ENCODE data around the gene HIBCH.

The HIBCH gene

DNA sequence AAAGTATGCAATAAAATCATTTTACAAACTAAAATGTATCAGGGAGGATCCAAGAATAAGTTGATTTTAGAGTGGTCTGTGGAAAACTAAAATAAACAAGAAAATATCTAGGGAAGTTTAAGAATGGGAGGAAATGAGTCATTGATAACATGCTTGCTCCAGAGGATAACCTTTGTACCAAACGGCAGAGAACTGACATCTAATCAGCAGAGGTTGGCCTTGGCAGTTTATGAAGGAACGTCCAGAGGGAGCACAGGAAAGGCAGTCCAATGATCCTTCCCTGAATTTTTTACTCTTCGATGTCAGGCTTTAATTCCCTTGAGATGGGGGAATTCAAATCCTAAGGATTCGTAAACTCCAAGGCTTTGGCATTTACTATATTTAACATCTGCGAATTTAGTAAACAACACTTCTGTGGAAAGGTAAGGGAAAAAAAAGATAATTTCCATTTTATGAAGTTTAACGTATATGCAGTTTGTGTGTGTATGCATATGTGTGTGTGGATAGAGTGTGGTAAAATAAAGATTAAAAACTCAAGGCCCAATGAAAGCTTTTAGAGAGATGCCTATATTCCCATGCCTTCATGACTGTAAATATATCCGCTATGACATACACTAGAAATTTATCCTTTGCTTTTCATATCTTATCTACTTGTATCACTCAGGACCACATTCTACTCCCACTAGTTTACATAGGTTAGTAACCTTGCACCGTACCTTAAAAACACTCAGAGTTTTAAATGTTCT is 15.0 kb upstream of the HIBCH start:
- TF ChIP-seq, protein P1, sequence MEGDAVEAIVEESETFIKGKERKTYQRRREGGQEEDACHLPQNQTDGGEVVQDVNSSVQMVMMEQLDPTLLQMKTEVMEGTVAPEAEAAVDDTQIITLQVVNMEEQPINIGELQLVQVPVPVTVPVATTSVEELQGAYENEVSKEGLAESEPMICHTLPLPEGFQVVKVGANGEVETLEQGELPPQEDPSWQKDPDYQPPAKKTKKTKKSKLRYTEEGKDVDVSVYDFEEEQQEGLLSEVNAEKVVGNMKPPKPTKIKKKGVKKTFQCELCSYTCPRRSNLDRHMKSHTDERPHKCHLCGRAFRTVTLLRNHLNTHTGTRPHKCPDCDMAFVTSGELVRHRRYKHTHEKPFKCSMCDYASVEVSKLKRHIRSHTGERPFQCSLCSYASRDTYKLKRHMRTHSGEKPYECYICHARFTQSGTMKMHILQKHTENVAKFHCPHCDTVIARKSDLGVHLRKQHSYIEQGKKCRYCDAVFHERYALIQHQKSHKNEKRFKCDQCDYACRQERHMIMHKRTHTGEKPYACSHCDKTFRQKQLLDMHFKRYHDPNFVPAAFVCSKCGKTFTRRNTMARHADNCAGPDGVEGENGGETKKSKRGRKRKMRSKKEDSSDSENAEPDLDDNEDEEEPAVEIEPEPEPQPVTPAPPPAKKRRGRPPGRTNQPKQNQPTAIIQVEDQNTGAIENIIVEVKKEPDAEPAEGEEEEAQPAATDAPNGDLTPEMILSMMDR (IDR thresholded peaks at IDR 0.05; ENCODE audit: low read depth, low read length, missing control alignments) = no peak
- in situ Hi-C loops (cut with HindIII; ENCODE audit: low sequenced_read_pairs) = no loop called here
- no peak for DNase-seq (ENCODE audit: low read depth)
- no peak overlapping the region for H3K4me3 ChIP-seq (ENCODE audit: low read depth, low read length)

DNA sequence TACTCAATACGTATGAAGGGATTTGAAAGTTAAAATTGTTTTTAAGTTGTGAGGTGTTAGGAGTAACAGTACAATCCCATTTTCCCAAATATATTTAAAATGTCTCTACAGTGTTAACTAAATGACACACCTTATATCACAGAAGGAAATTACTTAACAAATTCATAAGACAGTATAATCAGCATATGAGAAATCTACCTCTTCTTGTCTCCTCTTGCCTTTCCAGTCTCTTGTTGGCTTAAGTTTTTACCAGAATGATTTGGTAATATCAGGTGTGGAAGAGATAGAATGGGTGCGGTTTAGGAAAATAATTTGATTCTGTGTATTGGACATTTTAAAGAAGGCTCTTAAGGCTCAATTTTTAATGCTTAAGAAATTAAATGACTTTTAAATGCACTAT is 14.3 kb upstream of the HIBCH start:
- H3K4me3 ChIP-seq (ENCODE audit: low read depth, low read length) = no peak overlapping the region
- in situ Hi-C loops (cut with HindIII; ENCODE audit: low sequenced_read_pairs) = no loop called here
- no peak for DNase-seq (ENCODE audit: low read depth)
- TF ChIP-seq, protein P1 (IDR thresholded peaks at IDR 0.05; ENCODE audit: low read depth, low read length, missing control alignments) = no peak

DNA sequence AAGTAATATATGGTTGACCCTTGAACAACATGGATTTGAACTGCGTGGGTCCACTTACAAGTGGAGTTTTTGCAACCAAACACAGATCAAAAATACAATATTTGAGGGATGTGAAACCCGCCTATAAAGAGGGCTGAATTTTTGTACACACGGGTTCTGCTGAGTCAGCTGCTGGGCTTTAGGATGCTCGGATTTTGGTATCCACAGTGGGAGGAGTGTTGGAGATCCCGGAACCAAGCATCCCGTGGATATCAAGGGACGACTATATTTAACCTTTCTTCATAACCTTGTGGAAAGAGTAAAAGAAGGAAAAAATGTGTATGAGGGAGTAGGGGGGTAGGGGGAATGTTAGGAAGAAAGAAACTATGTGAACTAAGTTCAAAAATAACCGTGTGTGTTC is 13.8 kb upstream of the HIBCH start:
- in situ Hi-C loops (cut with HindIII; ENCODE audit: low sequenced_read_pairs) = no loop called here
- DNase-seq (ENCODE audit: low read depth) = no peak
- no peak overlapping the region for H3K4me3 ChIP-seq (ENCODE audit: low read depth, low read length)

DNA sequence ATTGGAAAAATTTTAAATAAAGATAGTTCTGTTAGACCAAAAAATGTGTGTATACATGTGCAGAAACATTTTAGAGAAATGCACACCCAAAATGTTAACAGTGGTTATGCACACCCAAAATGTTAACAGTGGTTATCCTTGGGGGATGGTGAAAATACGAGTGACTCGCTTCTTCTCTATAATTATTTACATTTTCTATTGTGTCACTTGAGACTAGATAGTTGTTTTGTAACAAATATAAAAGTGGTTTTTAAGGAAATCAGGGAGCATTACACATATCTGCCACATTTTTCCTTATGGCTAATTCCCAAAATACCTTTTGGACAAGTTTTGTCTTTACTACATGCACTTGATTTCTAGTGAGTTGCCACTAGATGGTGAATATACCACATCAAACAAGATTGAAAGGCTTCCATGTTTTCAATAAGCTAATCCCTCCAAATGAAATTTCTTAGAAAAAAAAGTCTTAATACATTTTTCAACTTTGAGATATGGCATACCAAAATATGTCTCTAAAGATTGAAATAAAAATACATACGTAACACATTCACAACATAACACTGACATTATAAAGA is 9.0 kb upstream of the HIBCH start:
- H3K4me3 ChIP-seq (ENCODE audit: low read depth, low read length) = no peak overlapping the region
- in situ Hi-C loops (cut with HindIII; ENCODE audit: low sequenced_read_pairs) = no loop called here
- DNase-seq (ENCODE audit: low read depth) = no peak
- TF ChIP-seq, protein P1 (IDR thresholded peaks at IDR 0.05; ENCODE audit: low read depth, low read length, missing control alignments) = no peak

More for the DNA sequence above, 13.8 kb upstream of the HIBCH start:
- TF ChIP-seq, protein P1 (IDR thresholded peaks at IDR 0.05; ENCODE audit: low read depth, low read length, missing control alignments) = no peak

DNA sequence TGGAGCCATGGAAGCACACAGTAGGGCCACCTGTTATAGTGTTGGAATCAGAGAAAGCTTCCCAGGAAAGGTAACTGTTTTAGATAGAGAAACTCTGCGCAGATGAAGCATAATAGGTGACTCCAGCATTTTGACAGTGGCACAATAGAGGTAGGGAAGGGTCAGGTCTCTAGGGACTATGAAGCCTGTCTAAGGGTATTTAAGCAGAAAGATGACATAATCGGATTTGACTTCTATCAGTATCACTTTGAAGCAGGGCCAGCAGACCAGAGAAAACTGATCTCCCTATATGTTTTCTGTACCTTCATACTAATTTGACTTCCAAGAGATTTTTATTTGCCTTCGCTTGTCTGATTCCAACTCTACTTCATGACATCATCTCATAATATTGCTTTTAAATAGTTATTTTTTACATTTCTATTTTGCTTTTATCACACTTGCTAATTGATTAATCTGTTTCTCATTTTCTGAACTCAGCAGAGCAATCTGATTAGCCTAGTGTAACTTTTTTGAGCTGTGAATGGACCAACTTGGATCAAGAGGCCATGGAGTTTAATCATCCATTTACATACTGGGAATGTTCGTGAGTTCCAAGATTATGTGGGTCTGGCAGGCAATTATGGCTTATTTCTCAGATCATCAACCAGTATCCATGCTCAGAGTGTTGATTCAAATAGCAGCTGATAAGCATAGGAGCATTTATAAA is 8.4 kb upstream of the HIBCH start:
- TF ChIP-seq, protein P1 (IDR thresholded peaks at IDR 0.05; ENCODE audit: low read depth, low read length, missing control alignments) = no peak
- DNase-seq (ENCODE audit: low read depth) = no peak
- no peak overlapping the region for H3K4me3 ChIP-seq (ENCODE audit: low read depth, low read length)
- in situ Hi-C loops (cut with HindIII; ENCODE audit: low sequenced_read_pairs) = no loop called here

GRCh38 chr2:190325588-190325987 is 6.0 kb upstream of the HIBCH start:
- TF ChIP-seq, protein P1 (IDR thresholded peaks at IDR 0.05; ENCODE audit: low read depth, low read length, missing control alignments) = no peak
- in situ Hi-C loops (cut with HindIII; ENCODE audit: low sequenced_read_pairs) = no loop called here
- no peak for DNase-seq (ENCODE audit: low read depth)
- no peak overlapping the region for H3K4me3 ChIP-seq (ENCODE audit: low read depth, low read length)
